Measurements from ENCODE around the gene MPPED2. TPM values are rescaled to one million over a fixed set of nuclear protein-coding genes. Genes with fewer than 3 reads are reported as not detected.

Gene MPPED2
- total and polyA plus RNA-seq, 10 of the 15 experiments (the other 5 are each of a cell fraction or from before 2014, with no cell fraction given) = not detected

GRCh38 chr11:30608534-30608933, 22.4 kb upstream of the MPPED2 start:
- no peak overlapping the region for H3K4me3 ChIP-seq
- intact Hi-C loops (cut with micrococcal nuclease; ENCODE audit: unreplicated experiment) (no loop called here), in situ Hi-C loops (cut with MboI) (no loop called here)
- H2AFZ ChIP-seq (ENCODE audit: control insufficient read depth, low read depth, low read length) = no peak overlapping the region
- no peak overlapping the region for H3K9ac ChIP-seq (ENCODE audit: control insufficient read depth, insufficient read depth, low read length)
- H3K4me2 ChIP-seq (ENCODE audit: control insufficient read depth, insufficient read depth) = no peak overlapping the region
- H4K20me1 ChIP-seq (ENCODE audit: control insufficient read depth, insufficient read depth) = no peaks in the 10 kb centered on the region
- ATAC-seq (no peak), DNase-seq (ENCODE audit: low read depth, low spot score) (no peak), FAIRE-seq (no peak)
- H3K4me1 ChIP-seq (ENCODE audit: control insufficient read depth, insufficient read depth, low read length) = no peaks in the 10 kb centered on the region
- no peaks in the 10 kb centered on the region for H3K36me3 ChIP-seq (ENCODE audit: control insufficient read depth in 2 of 2, insufficient read depth in 2 of 2, low read length in 1 of 2)
- ChIA-PET POLR2A (no interaction called here), SMC1A (ENCODE audit: uncharacterized antibody, unreplicated experiment) (no interaction called here), CTCF (no interaction called here), RAD21 (ENCODE audit: unreplicated experiment) (no interaction called here)
- TF ChIP-seq KDM1A (IDR thresholded peaks at IDR 0.05; ENCODE audit: borderline replicate concordance) = no peak
- TF ChIP-seq TBL1XR1 (IDR thresholded peaks at IDR 0.05; ENCODE audit: low read depth, low read length) = no peak
- no peak for TF ChIP-seq FOXM1 (IDR thresholded peaks at IDR 0.05; ENCODE audit: low read depth, low read length)
- TF ChIP-seq, protein P1, sequence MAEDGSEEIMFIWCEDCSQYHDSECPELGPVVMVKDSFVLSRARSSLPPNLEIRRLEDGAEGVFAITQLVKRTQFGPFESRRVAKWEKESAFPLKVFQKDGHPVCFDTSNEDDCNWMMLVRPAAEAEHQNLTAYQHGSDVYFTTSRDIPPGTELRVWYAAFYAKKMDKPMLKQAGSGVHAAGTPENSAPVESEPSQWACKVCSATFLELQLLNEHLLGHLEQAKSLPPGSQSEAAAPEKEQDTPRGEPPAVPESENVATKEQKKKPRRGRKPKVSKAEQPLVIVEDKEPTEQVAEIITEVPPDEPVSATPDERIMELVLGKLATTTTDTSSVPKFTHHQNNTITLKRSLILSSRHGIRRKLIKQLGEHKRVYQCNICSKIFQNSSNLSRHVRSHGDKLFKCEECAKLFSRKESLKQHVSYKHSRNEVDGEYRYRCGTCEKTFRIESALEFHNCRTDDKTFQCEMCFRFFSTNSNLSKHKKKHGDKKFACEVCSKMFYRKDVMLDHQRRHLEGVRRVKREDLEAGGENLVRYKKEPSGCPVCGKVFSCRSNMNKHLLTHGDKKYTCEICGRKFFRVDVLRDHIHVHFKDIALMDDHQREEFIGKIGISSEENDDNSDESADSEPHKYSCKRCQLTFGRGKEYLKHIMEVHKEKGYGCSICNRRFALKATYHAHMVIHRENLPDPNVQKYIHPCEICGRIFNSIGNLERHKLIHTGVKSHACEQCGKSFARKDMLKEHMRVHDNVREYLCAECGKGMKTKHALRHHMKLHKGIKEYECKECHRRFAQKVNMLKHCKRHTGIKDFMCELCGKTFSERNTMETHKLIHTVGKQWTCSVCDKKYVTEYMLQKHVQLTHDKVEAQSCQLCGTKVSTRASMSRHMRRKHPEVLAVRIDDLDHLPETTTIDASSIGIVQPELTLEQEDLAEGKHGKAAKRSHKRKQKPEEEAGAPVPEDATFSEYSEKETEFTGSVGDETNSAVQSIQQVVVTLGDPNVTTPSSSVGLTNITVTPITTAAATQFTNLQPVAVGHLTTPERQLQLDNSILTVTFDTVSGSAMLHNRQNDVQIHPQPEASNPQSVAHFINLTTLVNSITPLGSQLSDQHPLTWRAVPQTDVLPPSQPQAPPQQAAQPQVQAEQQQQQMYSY (CRISPR knock-in tag; IDR thresholded peaks at IDR 0.05) = no peak
- no peak for TF ChIP-seq LARP7 (IDR thresholded peaks at IDR 0.05)
- TF ChIP-seq BMI1 (IDR thresholded peaks at IDR 0.05; ENCODE audit: borderline replicate concordance) = no peak
- TF ChIP-seq PBX3 (IDR thresholded peaks at IDR 0.05; ENCODE audit: insufficient replicate concordance, low read depth, low read length) = no peak
- no peak for TF ChIP-seq TCF7 (IDR thresholded peaks at IDR 0.05; ENCODE audit: borderline replicate concordance)
- no peaks in the 10 kb centered on the region; a peak in 1 of 4 replicates for H3K27me3 ChIP-seq (replicated peaks in 1 of 2; ENCODE audit: control insufficient read depth in 2 of 2, insufficient read depth in 2 of 2, low read length in 1 of 2)
- no peak overlapping the region for H3K27ac ChIP-seq (ENCODE audit: control insufficient read depth, insufficient read depth)
- BruUV-seq (replicated peaks) = no TSS peak
- no peaks in the 10 kb centered on the region for H3K9me3 ChIP-seq (replicated peaks; ENCODE audit: control insufficient read depth, insufficient read depth, low read length)
- H3K79me2 ChIP-seq (ENCODE audit: control insufficient read depth, insufficient read depth, low read length) = no peaks in the 10 kb centered on the region

Data from GM12878 (cell line).